HL-60 (cell line): ENCODE data around the gene MAN1C1.

Experiments
- DNase-seq, 2 experiments: peaks; one replicate each; pipeline ENCODE4 v3.0.0-alpha.2; 2010 to 2020; ENCODE audit warnings: low read depth in 1 of 2, low spot score in 1 of 2
- H3K27ac ChIP-seq: fragments of 250-450 bp; sonication (Bioruptor Pico); replicated peaks from 2 replicates; pipeline ENCODE4 v1.5.1; 2020; ENCODE audit warnings: mild to moderate bottlenecking, moderate library complexity
- H3K27me3 ChIP-seq: fragments of 250-450 bp; sonication (Bioruptor Pico); 2 replicates; pipeline ENCODE4 v1.5.1; 2021; ENCODE audit warnings: mild to moderate bottlenecking, moderate library complexity; ENCODE audit not compliant: insufficient read depth, poor library complexity, severe bottlenecking
- H3K4me3 ChIP-seq: replicated peaks from 2 replicates; pipeline ENCODE4 v1.5.1; 2011; ENCODE audit warnings: mild to moderate bottlenecking, control low read depth, low read length; ENCODE audit not compliant: insufficient read depth
- CTCF ChIP-seq: IDR thresholded peaks from one replicate; pipeline ENCODE4 v1.5.1; 2011; ENCODE audit warnings: low read length, control low read depth, inconsistent platforms; ENCODE audit not compliant: insufficient read depth
- GABPA ChIP-seq: IDR thresholded peaks from 2 replicates; pipeline ENCODE4 v1.6.1; 2012; ENCODE audit warnings: low read depth
- POLR2AphosphoS5 ChIP-seq: IDR thresholded peaks from 2 replicates; pipeline ENCODE4 v1.6.1; 2012; ENCODE audit warnings: low read depth
- REST ChIP-seq: IDR thresholded peaks from 2 replicates; pipeline ENCODE4 v1.6.1; 2012; ENCODE audit warnings: low read depth; ENCODE audit not compliant: insufficient replicate concordance
- SPI1 ChIP-seq: IDR thresholded peaks from 2 replicates; pipeline ENCODE4 v1.6.1; 2012; ENCODE audit warnings: low read depth, mild to moderate bottlenecking, borderline replicate concordance

MAN1C1 gene

GRCh38 chr1:25809283-25809926, 192.8 kb downstream of the MAN1C1 start:
- Histone ChIP-seq H3K27ac (peak overlapping the region; percentile 70), H3K27me3 (no peaks in the 10 kb centered on the region), H3K4me3 (no peak overlapping the region; the same call in 1 of the 2 replicates)
- DNase-seq, result peak; percentile 79 to 81
- TF ChIP-seq SPI1 (peak; percentile 97), POLR2AphosphoS5 (peak; percentile 65; the same call in 1 of the 2 replicates), CTCF (no peak)

GRCh38 chr1:25809929-25810328, 193.3 kb downstream of the MAN1C1 start:
- DNase-seq, result peak; percentile 49 to 68
- H3K27ac ChIP-seq, result peak overlapping the region; percentile 70
- H3K4me3 ChIP-seq, result no peak overlapping the region
- no peaks in the 10 kb centered on the region for H3K27me3 ChIP-seq
- TF ChIP-seq REST, result no peak
- TF ChIP-seq POLR2AphosphoS5, result 0 out of 2 replicates have a peak, but pooled peaks have one; percentile 21
- TF ChIP-seq SPI1, result no peak

GRCh38 chr1:25810341-25811299, 194.0 kb downstream of the MAN1C1 start:
- Histone ChIP-seq H3K27me3 (no peaks in the 10 kb centered on the region), H3K4me3 (no peak overlapping the region), H3K27ac (peak overlapping the region; percentile 70)
- TF ChIP-seq CTCF, result peak; percentile 62
- no peak for TF ChIP-seq GABPA
- DNase-seq, result peak; percentile 43 to 69

- no peak for DNase-seq
- Histone ChIP-seq H3K4me3 (no peak overlapping the region), H3K27ac (no peak overlapping the region), H3K27me3 (no peaks in the 10 kb centered on the region)
- TF ChIP-seq SPI1 (no peak), REST (no peak), CTCF (no peak), POLR2AphosphoS5 (no peak), GABPA (no peak)
Measured at GRCh38 chr1:25811384-25812082, 194.9 kb downstream of the MAN1C1 start.
